Heart left ventricle (tissue), 16 donors: Measurements from ENCODE around the gene P2RY1. TPM values are rescaled to one million over a fixed set of nuclear protein-coding genes. Genes with fewer than 3 reads are reported as not detected.
A peak's percentile ranks its signal among the peaks of the same experiment; 100 is the strongest.

Experiments
- ATAC-seq, 4 donors: fragments of 200-7000 bp; cut with Tn5 transposase; one replicate each; pipeline ENCODE4 v1.9.1; 2020 to 2022; ENCODE audit warnings: moderate library complexity in 4 of 4, mild to moderate bottlenecking in 3 of 4, moderate number of reproducible peaks in 1 of 4
- DNase-seq, 5 donors: peaks; one replicate each; pipeline ENCODE4 v3.0.0-alpha.2; 2020
- H3K27ac ChIP-seq, 12 donors: fragments of 200-600 bp; sonication (generic) in 4 of 12; one replicate each; pipeline versions ENCODE4 v1.5.0 to v1.8.0; 2016 to 2022; ENCODE audit warnings: mild to moderate bottlenecking in 2 of 12
- H3K27me3 ChIP-seq, 9 donors: fragments of 200-600 bp; sonication (generic) in 2 of 9; one replicate each; pipeline versions ENCODE4 v1.5.1 to v1.8.0; 2016 to 2022; ENCODE audit warnings: mild to moderate bottlenecking in 3 of 9
- H3K36me3 ChIP-seq, 9 donors: fragments of 200-600 bp; sonication (generic) in 2 of 9; one replicate each; pipeline versions ENCODE4 v1.5.0 to v1.8.0; 2018 to 2022; ENCODE audit warnings: mild to moderate bottlenecking in 2 of 9
- H3K4me1 ChIP-seq, 12 donors: fragments of 200-600 bp; sonication (generic) in 4 of 12; one replicate each; pipeline versions ENCODE4 v1.5.0 to v1.8.0; 2016 to 2022; ENCODE audit warnings: mild to moderate bottlenecking in 3 of 12
- H3K4me3 ChIP-seq, 12 donors: fragments of 200-600 bp; sonication (generic) in 4 of 12; one replicate each; pipeline versions ENCODE4 v1.5.0 to v1.8.0; 2017 to 2022; ENCODE audit warnings: mild to moderate bottlenecking in 9 of 12, moderate library complexity in 4 of 12
- H3K9me3 ChIP-seq, 12 donors: fragments of 200-600 bp; sonication (generic) in 4 of 12; one replicate each; pipeline versions ENCODE4 v1.5.0 to v1.8.0; 2016 to 2022; ENCODE audit warnings: mild to moderate bottlenecking in 1 of 12
- POLR2A ChIP-seq, 2 donors: fragments of 450-650 bp; IDR thresholded peaks; one replicate each; pipeline ENCODE4 v1.6.1; 2017; ENCODE audit warnings: antibody characterized with exemption in 2 of 2, mild to moderate bottlenecking in 2 of 2, moderate library complexity in 2 of 2
- WGBS, 4 donors: extraction: QIAGEN DNeasy Blood & Tissue Kit in 2 of 4; methylation state at CpG; one replicate each; pipeline versions ENCODE4 v1.1.5 to v1.1.7; 2013 to 2018; 5-methylcytosine and 5-hydroxymethylcytosine counted together
- intact Hi-C, 10 donors: fragments of 100-400 bp; cut with DNase I; formaldehyde crosslinking; loops; one replicate each; pipeline versions ENCODE4 v1.11.1 to v1.14.2; 2022
- polyA plus RNA-seq, 2 donors: library from polyadenylated mRNA; stranded (reverse); fragments of 200-250 nt; gene quantifications; one replicate each; pipeline ENCODE4 v1.2.3, GENCODE V29; 2013
- total RNA-seq, 9 donors: library from RNA; depleted of rRNA in 2 of 9; stranded (reverse); fragments of >200 nt in 2 of 9; fragmentation: NEBNext Ultra II Directional in 3 of 9; extraction: Animal tissue kit (Norgen Biotek cat#: 25700) in 3 of 9; gene quantifications; one replicate each; pipeline versions ENCODE4 v1.1.0 to v1.2.4, GENCODE V29; 2016 to 2023
- TF ChIP-seq, protein P1 (sequence below), 12 donors: fragments of 200-600 bp; sonication (generic) in 4 of 12; IDR thresholded peaks; one replicate each; pipeline versions ENCODE4 v1.5.0 to v1.8.0; 2018 to 2022; ENCODE audit warnings: antibody characterized with exemption in 12 of 12, mild to moderate bottlenecking in 5 of 12
- donor health status: ischemic (EF 13 %, LVEDD 7.1; RV severe dilation, severe dysfunction).
- donor health status: healthy with polysubstance abuse.
- donor health status: DM: no; HTN: yes; CAD: no.
- donor health status: DM: no; HTN: no; CAD: no.
- donor health status: ischemic (EF 25% LVEDD 6.9; RV normal size, moderate dysfunction).
- donor health status: ischemic (EF 25% LVEDD 5.7; RV mildly dilated, moderate dysfunction).
- donor health status: healthy.
- donor health status: DM: yes; HTN: yes; CAD: no.
- donor health status: ischemic (EF 35%, LVEDD 5.7; RV mildly dilated, moderate dysfunction).
- donor health status: nonischemic (EF 11% LVEDD 7.7; RV severe dilation, severe dysfunction).
- donor health status: DM: yes; HTN: yes; CAD: no.
- donor health status: PGD.
- donor health status: ischemic (EF 29% LVEDD 5.4; RV normal size, mild dysfunction).
- donor health status: nonischemic (EF 23%, LVEDD 6.1; RV moderate dilation, normal function).

P2RY1 gene
- total and polyA plus RNA-seq, 11 donors = 1.1 to 8.4 (median 5.1) TPM

DNA sequence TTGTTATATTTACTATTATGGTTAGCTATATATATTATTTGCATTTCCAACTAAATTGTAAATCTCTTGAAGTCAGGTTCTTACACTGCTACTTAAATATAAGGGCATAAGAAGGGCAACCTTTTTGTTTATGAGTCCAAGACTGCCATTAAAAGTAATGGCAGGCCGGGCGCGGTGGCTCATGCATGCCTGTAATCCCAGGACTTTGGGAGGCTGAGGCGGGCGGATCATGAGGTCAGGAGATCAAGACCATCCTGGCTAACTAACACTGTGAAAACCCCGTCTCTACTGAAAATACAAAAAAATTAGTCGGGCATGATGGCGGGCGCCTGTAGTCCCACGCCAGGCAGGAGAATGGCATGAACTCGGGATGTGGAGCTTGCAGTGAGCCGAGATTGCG is 2.9 kb upstream of the P2RY1 start:
- intact Hi-C loops = loop anchor here in 1 of 10 donors (10.0 kb wide), 1 partner anchor 347 kb away; no protein-coding TSS in a partner anchor
- no peaks in the 10 kb centered on the region for H3K9me3 ChIP-seq
- 95 to 99% (median 98%) methylated on average over 13 of the region's 13 CpGs for WGBS, 4 donors
- no peak overlapping the region for H3K4me3 ChIP-seq
- no peak overlapping the region for H3K27ac ChIP-seq
- peaks cover 0 to 16% (median 2%) of the 10 kb centered on the region in 12 donors for H3K4me1 ChIP-seq
- H3K36me3 ChIP-seq = no peaks in the 10 kb centered on the region
- TF ChIP-seq, protein P1, sequence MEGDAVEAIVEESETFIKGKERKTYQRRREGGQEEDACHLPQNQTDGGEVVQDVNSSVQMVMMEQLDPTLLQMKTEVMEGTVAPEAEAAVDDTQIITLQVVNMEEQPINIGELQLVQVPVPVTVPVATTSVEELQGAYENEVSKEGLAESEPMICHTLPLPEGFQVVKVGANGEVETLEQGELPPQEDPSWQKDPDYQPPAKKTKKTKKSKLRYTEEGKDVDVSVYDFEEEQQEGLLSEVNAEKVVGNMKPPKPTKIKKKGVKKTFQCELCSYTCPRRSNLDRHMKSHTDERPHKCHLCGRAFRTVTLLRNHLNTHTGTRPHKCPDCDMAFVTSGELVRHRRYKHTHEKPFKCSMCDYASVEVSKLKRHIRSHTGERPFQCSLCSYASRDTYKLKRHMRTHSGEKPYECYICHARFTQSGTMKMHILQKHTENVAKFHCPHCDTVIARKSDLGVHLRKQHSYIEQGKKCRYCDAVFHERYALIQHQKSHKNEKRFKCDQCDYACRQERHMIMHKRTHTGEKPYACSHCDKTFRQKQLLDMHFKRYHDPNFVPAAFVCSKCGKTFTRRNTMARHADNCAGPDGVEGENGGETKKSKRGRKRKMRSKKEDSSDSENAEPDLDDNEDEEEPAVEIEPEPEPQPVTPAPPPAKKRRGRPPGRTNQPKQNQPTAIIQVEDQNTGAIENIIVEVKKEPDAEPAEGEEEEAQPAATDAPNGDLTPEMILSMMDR (IDR thresholded peaks at IDR 0.05) = no peak
- no peak for TF ChIP-seq POLR2A (IDR thresholded peaks at IDR 0.05)
- DNase-seq = no peak
- no peak for ATAC-seq
- peaks cover 0 to 5% (median 0%) of the 10 kb centered on the region in 9 donors for H3K27me3 ChIP-seq

DNA sequence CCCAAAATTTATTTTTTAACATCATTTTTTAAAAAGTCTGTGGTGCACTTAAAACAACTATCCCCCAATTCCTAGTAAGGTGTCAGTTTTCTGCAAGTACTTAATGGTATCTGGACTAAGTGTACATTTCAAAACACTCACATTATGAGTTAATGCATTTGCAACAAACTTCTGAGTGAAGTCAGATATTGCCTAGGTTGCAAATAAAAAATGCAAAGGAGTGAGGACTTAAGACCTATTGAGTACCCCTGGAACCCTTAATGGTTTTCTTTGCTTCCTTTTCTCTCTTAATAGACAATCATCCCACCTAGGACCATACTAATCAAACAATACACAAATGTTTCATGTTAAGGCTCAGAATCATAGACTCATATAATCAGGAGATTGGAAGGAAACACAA is 1.8 kb upstream of the P2RY1 start:
- TF ChIP-seq, protein P1 (IDR thresholded peaks at IDR 0.05) = no peak
- TF ChIP-seq POLR2A (IDR thresholded peaks at IDR 0.05) = no peak
- ATAC-seq (no peak), DNase-seq (no peak)
- Histone ChIP-seq H3K27ac (no peak overlapping the region), H3K27me3 (peaks cover 0 to 5% (median 0%) of the 10 kb centered on the region in 9 donors), H3K9me3 (no peaks in the 10 kb centered on the region), H3K4me3 (no peak overlapping the region), H3K4me1 (peaks cover 0 to 23% (median 2%) of the 10 kb centered on the region in 12 donors), H3K36me3 (no peaks in the 10 kb centered on the region)
- intact Hi-C loops = loop anchor here in 1 of 10 donors (10.0 kb wide), 1 partner anchor 348 kb away; no protein-coding TSS in a partner anchor

DNA sequence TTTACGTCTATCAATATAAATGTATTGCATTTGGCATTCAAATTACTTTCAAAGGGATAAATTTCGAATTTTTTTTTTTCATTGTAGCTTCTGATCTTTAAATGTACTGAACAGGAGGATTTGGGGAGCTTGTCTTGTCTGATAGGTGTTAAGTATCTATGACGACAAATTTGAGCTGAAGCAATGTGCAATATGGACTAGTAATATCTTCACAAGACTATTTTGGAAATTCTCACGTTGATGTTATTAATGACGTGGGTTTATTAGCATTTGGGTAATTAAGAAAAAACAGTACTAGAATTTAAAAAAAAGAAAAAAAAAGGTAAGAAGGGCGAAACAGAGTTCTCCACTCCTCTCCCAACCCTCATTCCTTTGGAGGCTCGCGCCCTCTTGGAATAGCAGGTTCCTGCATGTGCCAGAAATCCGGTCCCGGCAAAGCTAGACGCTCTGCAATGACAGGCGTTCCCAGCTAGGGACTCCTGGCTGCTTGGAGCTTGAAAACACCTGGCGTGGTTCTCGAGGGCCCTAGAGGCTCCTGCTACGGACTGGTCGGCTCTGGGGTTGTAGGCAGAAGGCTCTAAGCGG is 648 bp upstream of the P2RY1 start:
- 14 to 17% (median 15%) methylated on average over 17 of the region's 17 CpGs for WGBS, 4 donors
- no peaks in the 10 kb centered on the region for H3K36me3 ChIP-seq
- peaks cover 0 to 5% (median 0%) of the 10 kb centered on the region in 9 donors for H3K27me3 ChIP-seq
- peak overlapping the region; percentile 14 to 88 (median 74) for H3K27ac ChIP-seq
- intact Hi-C loops = loop anchor here in 1 of 10 donors (10.0 kb wide), 1 partner anchor 349 kb away; no protein-coding TSS in a partner anchor
- ATAC-seq (peak in 2 of 4 donors; percentile 13 to 56), DNase-seq (peak in 1 of 5 donors; percentile 39)
- TF ChIP-seq, protein P1 (IDR thresholded peaks at IDR 0.05) = peak in 2 of 12 donors; percentile 28 to 42
- TF ChIP-seq POLR2A (IDR thresholded peaks at IDR 0.05) = no peak
- peak overlapping the region; percentile 53 to 88 (median 80) for H3K4me3 ChIP-seq
- H3K9me3 ChIP-seq = no peaks in the 10 kb centered on the region
- peaks cover 0 to 35% (median 4%) of the 10 kb centered on the region in 12 donors for H3K4me1 ChIP-seq

DNA sequence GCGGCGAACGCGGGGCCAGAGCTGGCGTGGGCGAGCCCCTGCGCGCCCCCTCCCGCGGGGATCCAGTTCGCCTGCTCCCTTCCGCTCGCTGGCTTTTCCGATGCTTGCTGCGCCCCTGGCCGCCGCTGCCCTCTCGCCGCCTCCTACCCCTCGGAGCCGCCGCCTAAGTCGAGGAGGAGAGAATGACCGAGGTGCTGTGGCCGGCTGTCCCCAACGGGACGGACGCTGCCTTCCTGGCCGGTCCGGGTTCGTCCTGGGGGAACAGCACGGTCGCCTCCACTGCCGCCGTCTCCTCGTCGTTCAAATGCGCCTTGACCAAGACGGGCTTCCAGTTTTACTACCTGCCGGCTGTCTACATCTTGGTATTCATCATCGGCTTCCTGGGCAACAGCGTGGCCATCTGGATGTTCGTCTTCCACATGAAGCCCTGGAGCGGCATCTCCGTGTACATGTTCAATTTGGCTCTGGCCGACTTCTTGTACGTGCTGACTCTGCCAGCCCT is 721 bp downstream of the P2RY1 start:
- H3K27ac ChIP-seq = peak overlapping the region; percentile 14 to 88 (median 74)
- TF ChIP-seq, protein P1 (IDR thresholded peaks at IDR 0.05) = peak in 1 of 12 donors; percentile 5
- TF ChIP-seq POLR2A (IDR thresholded peaks at IDR 0.05) = no peak
- peaks cover 0 to 5% (median 0%) of the 10 kb centered on the region in 9 donors for H3K27me3 ChIP-seq
- intact Hi-C loops = loop anchor here in 3 of 10 donors (5.0 to 10.0 kb wide), 4 partner anchors 72 to 351 kb away; no protein-coding TSS in a partner anchor
- 2 to 5% (median 3%) methylated on average over 18 to 47 of the region's 47 CpGs for WGBS, 4 donors
- no peaks in the 10 kb centered on the region for H3K36me3 ChIP-seq
- H3K9me3 ChIP-seq = no peaks in the 10 kb centered on the region
- DNase-seq (peak in 2 of 5 donors; percentile 22 to 28), ATAC-seq (peak in 1 of 4 donors; percentile 62)
- peaks cover 0 to 40% (median 6%) of the 10 kb centered on the region in 12 donors for H3K4me1 ChIP-seq
- peak overlapping the region; percentile 53 to 88 (median 80) for H3K4me3 ChIP-seq
